G401 (cell line): ENCODE results near the gene TNPO3. TPM values are rescaled to one million over a fixed set of nuclear protein-coding genes. Genes with fewer than 3 reads are reported as not detected.

Source experiments
- total RNA-seq: library from RNA; depleted of rRNA; stranded (reverse); fragments of >200 nt; shearing (Covaris generic); gene quantifications from 2 replicates; pipeline ENCODE4 v1.2.3, GENCODE V29; 2014; rRNA removed

The TNPO3 gene
- total RNA-seq, 1 experiment from 2014 or later: 71.4 TPM

Other genes with a start within 250 kb of the TNPO3 start
- 211 and 231 TPM in 2 replicates for gene FLNC, start 224.7 kb downstream of the TNPO3 start, total RNA-seq
- 221 and 246 TPM in 2 replicates for gene ATP6V1F, start 192.3 kb downstream of the TNPO3 start, total RNA-seq
- 2.8 and 4.7 TPM in 2 replicates for gene KCP, start 144.4 kb downstream of the TNPO3 start, total RNA-seq
- gene IRF5, start 117.2 kb downstream of the TNPO3 start, total RNA-seq: not detected in 2 replicates
- gene TSPAN33, start 89.6 kb upstream of the TNPO3 start, total RNA-seq: 35.8 and 40.2 TPM in 2 replicates
- 51.1 and 51.8 TPM in 2 replicates for gene SMO, start 133.5 kb upstream of the TNPO3 start, total RNA-seq
- gene AHCYL2, start 169.9 kb upstream of the TNPO3 start, total RNA-seq: 57.0 and 74.0 TPM in 2 replicates